Measurements from ENCODE around the gene TEX22. TPM values are rescaled to one million over a fixed set of nuclear protein-coding genes. Genes with fewer than 3 reads are reported as not detected.

TEX22 gene
- total and polyA plus RNA-seq, 7 donors, result 0.10 to 0.75 (median 0.34) TPM; not detected in 2

DNA sequence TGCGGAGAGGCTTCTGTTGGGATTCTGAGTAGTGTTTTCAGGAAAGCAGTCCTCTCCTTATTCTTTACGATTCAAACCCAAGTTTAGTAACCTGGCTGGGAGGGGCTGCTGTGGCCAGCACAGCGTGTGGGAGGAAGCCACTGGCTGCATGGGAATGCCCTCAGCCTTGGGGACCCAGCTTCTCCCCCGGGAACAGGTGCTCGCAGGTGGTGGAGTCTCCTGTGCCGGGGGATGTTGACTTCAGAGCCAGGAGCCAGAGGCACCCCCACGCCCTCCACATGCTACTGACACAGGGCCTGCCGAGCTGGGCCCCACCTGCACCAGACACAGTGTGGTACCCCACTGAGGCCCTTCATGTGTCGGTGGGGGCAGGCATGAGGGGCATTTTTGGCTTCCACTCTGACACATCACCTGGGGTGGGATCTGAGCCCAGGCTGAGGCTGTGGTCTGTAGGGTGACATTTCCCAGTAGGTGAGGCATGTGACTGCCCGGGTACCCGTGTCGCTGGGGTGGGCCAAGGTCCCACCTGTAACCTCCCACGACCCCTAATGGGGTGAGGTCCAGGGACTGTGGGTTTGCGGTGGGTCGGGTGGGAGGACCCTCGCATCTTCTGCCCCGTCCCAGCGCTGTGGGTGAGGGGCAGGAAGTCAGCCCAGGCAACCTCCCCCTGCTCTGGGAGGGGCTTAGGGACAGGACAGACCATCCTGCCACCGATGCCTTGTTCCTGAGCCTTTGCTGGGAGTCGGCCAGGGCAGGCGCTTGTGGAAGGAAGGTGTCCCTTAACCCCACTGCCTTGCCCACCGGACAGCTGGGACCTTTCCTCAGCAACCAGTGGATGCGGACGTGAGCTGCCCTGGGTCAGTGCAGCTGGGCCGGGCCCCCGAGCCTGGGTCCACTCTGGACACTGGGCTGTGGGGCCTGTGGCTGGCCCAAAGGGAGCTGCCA lies 47.8 kb downstream of the TEX22 start:
- Histone ChIP-seq H3K4me3 (no peak overlapping the region), H3K27ac (no peak overlapping the region), H3K4me1 (peaks cover 6% of the 10 kb centered on the region), H3K9me3 (no peaks in the 10 kb centered on the region), H3K27me3 (ENCODE audit: insufficient read depth in 3 of 3, low read length in 2 of 3) (no peaks in the 10 kb centered on the region), H3K36me3 (ENCODE audit: insufficient read depth in 1 of 2, low read depth in 1 of 2) (peaks cover 0 to 19% of the 10 kb centered on the region in 2 donors)
- 86 to 90% (median 89%) methylated on average over 26 of the region's 26 CpGs for WGBS, 3 donors
- TF ChIP-seq, protein P1, sequence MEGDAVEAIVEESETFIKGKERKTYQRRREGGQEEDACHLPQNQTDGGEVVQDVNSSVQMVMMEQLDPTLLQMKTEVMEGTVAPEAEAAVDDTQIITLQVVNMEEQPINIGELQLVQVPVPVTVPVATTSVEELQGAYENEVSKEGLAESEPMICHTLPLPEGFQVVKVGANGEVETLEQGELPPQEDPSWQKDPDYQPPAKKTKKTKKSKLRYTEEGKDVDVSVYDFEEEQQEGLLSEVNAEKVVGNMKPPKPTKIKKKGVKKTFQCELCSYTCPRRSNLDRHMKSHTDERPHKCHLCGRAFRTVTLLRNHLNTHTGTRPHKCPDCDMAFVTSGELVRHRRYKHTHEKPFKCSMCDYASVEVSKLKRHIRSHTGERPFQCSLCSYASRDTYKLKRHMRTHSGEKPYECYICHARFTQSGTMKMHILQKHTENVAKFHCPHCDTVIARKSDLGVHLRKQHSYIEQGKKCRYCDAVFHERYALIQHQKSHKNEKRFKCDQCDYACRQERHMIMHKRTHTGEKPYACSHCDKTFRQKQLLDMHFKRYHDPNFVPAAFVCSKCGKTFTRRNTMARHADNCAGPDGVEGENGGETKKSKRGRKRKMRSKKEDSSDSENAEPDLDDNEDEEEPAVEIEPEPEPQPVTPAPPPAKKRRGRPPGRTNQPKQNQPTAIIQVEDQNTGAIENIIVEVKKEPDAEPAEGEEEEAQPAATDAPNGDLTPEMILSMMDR (IDR thresholded peaks at IDR 0.05), result no peak
- DNase-seq (no peak), ATAC-seq (no peak)
- intact Hi-C loops (cut with DNase I), result loop anchor here (5.0 to 10.0 kb wide), 3 partner anchors 41 to 79 kb away; partner anchors contain the start of genes CRIP1 (in 1 of the 2) and TMEM121 (in 1 of the 2)

DNA sequence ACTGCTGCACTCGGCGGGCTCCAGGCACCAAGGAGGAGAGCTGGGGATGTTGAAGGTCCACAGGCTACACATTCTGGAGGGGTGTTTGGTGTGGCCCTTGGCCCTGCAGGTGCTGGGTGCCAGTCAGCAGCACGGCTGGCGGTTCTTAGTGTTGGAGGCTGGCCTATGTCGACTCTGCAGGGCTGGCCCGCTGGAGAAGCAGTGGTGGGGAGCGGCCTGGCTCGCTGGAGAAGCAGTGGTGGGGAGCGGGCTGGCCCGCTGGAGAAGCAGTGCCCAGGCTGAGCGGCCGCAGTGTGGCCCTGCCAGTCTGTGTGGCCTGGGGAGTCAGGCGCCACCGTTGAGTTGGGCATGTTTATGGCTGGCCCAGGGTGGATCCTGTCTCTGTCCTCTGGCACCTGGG lies 48.6 kb downstream of the TEX22 start:
- peaks cover 6% of the 10 kb centered on the region for H3K4me1 ChIP-seq
- peaks cover 0 to 24% of the 10 kb centered on the region in 2 donors for H3K36me3 ChIP-seq (ENCODE audit: insufficient read depth in 1 of 2, low read depth in 1 of 2)
- no peak overlapping the region for H3K27ac ChIP-seq
- H3K9me3 ChIP-seq, result no peaks in the 10 kb centered on the region
- ATAC-seq (no peak), DNase-seq (no peak)
- WGBS, 3 donors, result 68 to 82% (median 77%) methylated on average over 14 of the region's 14 CpGs
- intact Hi-C loops (cut with DNase I), result loop anchor here (5.0 to 10.0 kb wide), 3 partner anchors 40 to 78 kb away; partner anchors contain the start of genes CRIP1 (in 1 of the 2) and TMEM121 (in 1 of the 2)
- H3K4me3 ChIP-seq, result no peak overlapping the region
- TF ChIP-seq, protein P1 (IDR thresholded peaks at IDR 0.05), result no peak
- no peaks in the 10 kb centered on the region for H3K27me3 ChIP-seq (ENCODE audit: insufficient read depth in 3 of 3, low read length in 2 of 3)

DNA sequence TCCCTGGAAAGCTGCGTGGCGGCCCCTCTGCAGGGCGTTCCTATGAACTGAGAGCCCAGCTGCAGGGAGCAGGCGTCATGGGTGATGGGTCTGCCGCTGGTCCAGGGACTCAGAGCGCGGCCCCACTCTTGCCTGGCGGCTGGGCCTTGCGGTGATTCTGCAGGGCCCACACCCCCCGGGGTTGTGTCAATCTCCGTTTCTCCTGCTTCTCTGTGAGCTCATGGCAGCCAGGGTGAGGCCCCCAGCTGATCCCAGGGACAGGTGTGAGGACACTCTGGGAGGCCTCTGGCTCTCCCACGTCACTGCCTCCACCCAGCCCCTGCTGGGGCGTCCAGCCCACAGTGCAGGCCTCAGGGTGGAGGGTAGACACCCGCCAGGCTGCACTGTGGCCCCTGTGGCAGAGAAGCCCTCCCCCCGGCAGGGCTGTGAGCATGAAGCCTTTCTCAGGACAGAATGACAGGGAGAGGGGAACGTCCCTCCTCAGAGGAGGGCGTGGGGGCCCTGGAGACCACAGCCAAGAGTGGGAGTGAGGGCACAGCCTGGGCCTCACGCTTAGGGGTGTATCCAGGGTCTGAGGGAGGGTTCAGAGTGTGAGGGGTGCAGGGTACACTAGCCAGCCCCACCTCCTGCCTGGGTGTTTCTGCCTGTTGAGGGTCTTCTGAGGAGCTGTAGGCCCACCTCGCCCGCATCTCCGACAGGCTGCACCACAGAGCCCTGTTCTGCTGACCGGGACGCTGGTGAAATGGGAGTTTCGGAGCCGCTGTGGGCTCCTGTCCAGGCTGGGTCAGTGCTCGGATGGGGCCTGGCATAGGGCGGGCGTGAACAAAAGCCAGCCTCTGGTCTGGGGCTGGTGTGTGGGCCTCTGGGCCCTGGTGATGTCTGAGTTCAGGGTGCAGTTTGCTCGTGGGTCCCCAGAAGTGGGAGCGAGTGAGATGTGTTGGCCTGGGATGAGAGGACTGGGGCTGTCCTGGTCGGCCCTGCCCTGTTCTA lies 49.6 kb downstream of the TEX22 start:
- Histone ChIP-seq H3K4me3 (peak overlapping the region; percentile 2), H3K36me3 (ENCODE audit: insufficient read depth in 1 of 2, low read depth in 1 of 2) (peaks cover 0 to 29% of the 10 kb centered on the region in 2 donors), H3K4me1 (peaks cover 6% of the 10 kb centered on the region), H3K27me3 (ENCODE audit: insufficient read depth in 3 of 3, low read length in 2 of 3) (no peaks in the 10 kb centered on the region), H3K9me3 (no peaks in the 10 kb centered on the region), H3K27ac (no peak overlapping the region)
- TF ChIP-seq, protein P1 (IDR thresholded peaks at IDR 0.05), result no peak
- intact Hi-C loops (cut with DNase I), result loop anchor here (2.0 to 10.0 kb wide), 4 partner anchors 39 to 77 kb away; partner anchors contain the start of genes CRIP1 (in 1 of the 2) and TMEM121 (in 1 of the 2)
- peak in 3 of 4 donors; percentile 3 to 21 (median 5) for ATAC-seq
- 77 to 84% (median 82%) methylated on average over 30 to 31 of the region's 31 CpGs for WGBS, 3 donors
- DNase-seq, result no peak

DNA sequence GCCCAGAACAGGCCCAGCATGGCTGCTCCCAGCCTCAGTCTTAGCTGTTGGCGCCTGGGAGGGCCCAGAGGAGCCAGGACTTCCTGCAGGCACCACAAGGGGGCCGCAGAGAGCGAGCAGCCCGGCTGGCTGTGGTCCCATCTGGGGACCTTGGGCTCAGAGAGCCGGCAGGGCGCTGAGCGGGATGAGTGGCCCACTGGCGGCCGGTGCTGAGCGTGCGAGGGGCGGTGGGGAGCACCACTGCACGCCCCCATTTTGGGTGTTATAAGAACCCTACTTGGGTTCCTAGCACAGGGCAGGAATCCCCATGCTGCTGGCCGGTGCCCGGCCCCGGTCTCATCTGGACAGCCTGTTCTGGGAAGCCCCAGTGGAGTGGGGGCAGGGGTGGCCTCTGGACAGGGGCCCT lies 50.4 kb downstream of the TEX22 start:
- intact Hi-C loops (cut with DNase I), result loop anchor here (2.0 to 10.0 kb wide), 4 partner anchors 39 to 78 kb away; partner anchors contain the start of genes CRIP1 (in 1 of the 2) and TMEM121 (in 1 of the 2)
- TF ChIP-seq, protein P1 (IDR thresholded peaks at IDR 0.05), result peak; percentile 94
- H3K4me1 ChIP-seq, result peaks cover 6% of the 10 kb centered on the region
- H3K27ac ChIP-seq, result no peak overlapping the region
- DNase-seq (peak; percentile 76 to 88), ATAC-seq (peak; percentile 83 to 94 (median 88))
- peaks cover 0 to 37% of the 10 kb centered on the region in 2 donors for H3K36me3 ChIP-seq (ENCODE audit: insufficient read depth in 1 of 2, low read depth in 1 of 2)
- H3K4me3 ChIP-seq, result peak overlapping the region; percentile 2
- no peaks in the 10 kb centered on the region for H3K9me3 ChIP-seq
- H3K27me3 ChIP-seq (ENCODE audit: insufficient read depth in 3 of 3, low read length in 2 of 3), result no peaks in the 10 kb centered on the region
- WGBS, 3 donors, result 15 to 25% (median 19%) methylated on average over 13 to 16 of the region's 16 CpGs

Data from psoas muscle (tissue), 8 donors.